H1 (cell line): ENCODE data around the gene LMO4. TPM values are rescaled to one million over a fixed set of nuclear protein-coding genes. Genes with fewer than 3 reads are reported as not detected.

ENCODE experiments used
- CTCF ChIA-PET: fragments of 300-600 bp; sonication (Branson Sonifier 250); formaldehyde crosslinking; loops from one replicate; lab custom pipeline; 2021; ENCODE audit not compliant: partially characterized antibody; lab: Charles Lee
- POLR2A ChIA-PET: fragments of 300-600 bp; sonication (Branson Sonifier 250); formaldehyde crosslinking; loops from one replicate; lab custom pipeline; 2021; ENCODE audit warnings: inconsistent platforms; ENCODE audit not compliant: partially characterized antibody; lab: Charles Lee
- DNase-seq, 2 experiments: peaks; one replicate each; pipeline versions ENCODE4 v3.0.0 to v3.0.0-alpha.2; 2010 to 2022; ENCODE audit warnings: low spot score in 2 of 2, low read depth in 1 of 2, mixed read lengths in 1 of 2
- FAIRE-seq: peaks from 2 replicates; lab custom pipeline; 2011; peaks lifted over from hg19 to GRCh38; lab: Jason Lieb, UNC
- H2AFZ ChIP-seq: 2 replicates; pipeline ENCODE4 v1.8.1; 2012; ENCODE audit warnings: low read length, inconsistent platforms
- H2AK5ac ChIP-seq: 2 replicates; pipeline ENCODE4 v1.6.1; 2013; ENCODE audit warnings: low read depth, low read length
- H2BK120ac ChIP-seq: replicated peaks from 2 replicates; pipeline ENCODE3; 2013; ENCODE audit warnings: low read depth, low read length, inconsistent platforms
- H2BK12ac ChIP-seq: 2 replicates; pipeline ENCODE4 v1.6.1; 2013; ENCODE audit warnings: low read depth, low read length
- H2BK15ac ChIP-seq: 2 replicates; pipeline ENCODE4 v1.6.1; 2013; ENCODE audit warnings: low read length
- H2BK20ac ChIP-seq: 2 replicates; pipeline ENCODE4 v1.6.1; 2013; ENCODE audit warnings: low read length
- H2BK5ac ChIP-seq: 2 replicates; pipeline ENCODE4 v1.6.1; 2013; ENCODE audit warnings: low read depth, low read length
- H3K14ac ChIP-seq: 2 replicates; pipeline ENCODE4 v1.6.1; 2013; ENCODE audit warnings: inconsistent platforms; ENCODE audit not compliant: insufficient read length
- H3K18ac ChIP-seq: 2 replicates; pipeline ENCODE4 v1.6.1; 2013; ENCODE audit warnings: low read length; ENCODE audit errors: extremely low read depth
- H3K23ac ChIP-seq: 2 replicates; pipeline ENCODE4 v1.6.1; 2013; ENCODE audit warnings: inconsistent platforms; ENCODE audit not compliant: insufficient read length
- H3K23me2 ChIP-seq: 2 replicates; pipeline ENCODE4 v1.6.1; 2013; ENCODE audit warnings: low read depth, low read length
- H3K27ac ChIP-seq: 2 replicates; pipeline ENCODE4 v1.6.1; 2011; ENCODE audit warnings: low read depth, low read length, inconsistent platforms
- H3K27me3 ChIP-seq, 4 experiments: replicated peaks in 1 of 4; 1 replicate in 1 of 4; 2 replicates in 3 of 4; pipeline versions ENCODE4 v1.6.1 to v1.8.1; 2011 to 2013; ENCODE audit warnings: low read length in 3 of 4, mild to moderate bottlenecking in 3 of 4, inconsistent platforms in 2 of 4, mixed read lengths in 2 of 4, moderate library complexity in 1 of 4; ENCODE audit not compliant: control insufficient read depth in 3 of 4, insufficient read depth in 3 of 4; ENCODE audit errors: extremely low read depth in 1 of 4
- H3K36me3 ChIP-seq, 4 experiments: 2 replicates each; pipeline versions ENCODE4 v1.6.1 to v1.8.1; 2011 to 2013; ENCODE audit warnings: mild to moderate bottlenecking in 4 of 4, low read length in 3 of 4, moderate library complexity in 2 of 4, control low read depth in 1 of 4, inconsistent platforms in 1 of 4; ENCODE audit not compliant: insufficient read depth in 4 of 4, control insufficient read depth in 2 of 4
- H3K4ac ChIP-seq: replicated peaks from 2 replicates; pipeline ENCODE3; 2013; ENCODE audit warnings: low read length, low read depth, mixed read lengths, inconsistent platforms; ENCODE audit not compliant: insufficient read length
- H3K4me1 ChIP-seq, 4 experiments: replicated peaks in 1 of 4; 1 replicate in 1 of 4; 2 replicates in 3 of 4; pipeline versions ENCODE4 v1.6.1 to v1.8.1; 2011 to 2013; ENCODE audit warnings: low read length in 3 of 4, inconsistent platforms in 2 of 4, mixed read lengths in 1 of 4; ENCODE audit not compliant: insufficient read depth in 4 of 4, control insufficient read depth in 3 of 4
- H3K4me2 ChIP-seq, 2 experiments: 2 replicates each; pipeline versions ENCODE4 v1.6.1 to v1.8.1; 2011 to 2013; ENCODE audit warnings: low read depth in 2 of 2, low read length in 2 of 2, control low read depth in 1 of 2, inconsistent platforms in 1 of 2, mild to moderate bottlenecking in 1 of 2; ENCODE audit not compliant: insufficient read depth in 1 of 2
- H3K4me3 ChIP-seq, 4 experiments: fragments of 200-600, 300-600 bp in 1 of 4; sonication (generic), shearing (Covaris generic), sonication (Bioruptor Twin) in 1 of 4; 2 replicates each; pipeline versions ENCODE4 v1.5.1 to v1.8.1; 2011 to 2016; ENCODE audit warnings: low read length in 4 of 4, low read depth in 3 of 4, control low read depth in 2 of 4, inconsistent platforms in 2 of 4, mild to moderate bottlenecking in 2 of 4, mixed read lengths in 1 of 4, moderate library complexity in 1 of 4; ENCODE audit not compliant: insufficient read depth in 2 of 4; ENCODE audit errors: extremely low read depth in 1 of 4
- H3K56ac ChIP-seq: replicated peaks from 2 replicates; pipeline ENCODE3; 2013; ENCODE audit warnings: low read depth, mild to moderate bottlenecking, mixed read lengths, low read length, inconsistent platforms; ENCODE audit not compliant: insufficient read length
- H3K79me1 ChIP-seq: 2 replicates; pipeline ENCODE4 v1.6.1; 2013; ENCODE audit warnings: low read depth, low read length, control low read depth
- H3K79me2 ChIP-seq, 2 experiments: 2 replicates each; pipeline versions ENCODE4 v1.6.1 to v1.8.1; 2012 to 2013; ENCODE audit warnings: low read length in 2 of 2, mild to moderate bottlenecking in 2 of 2, inconsistent platforms in 1 of 2; ENCODE audit not compliant: insufficient read depth in 2 of 2, control insufficient read depth in 1 of 2
- H3K9ac ChIP-seq, 4 experiments: replicated peaks in 1 of 4; 1 replicate in 1 of 4; 2 replicates in 3 of 4; pipeline versions ENCODE4 v1.6.1 to v1.8.1; 2011 to 2013; ENCODE audit warnings: low read depth in 3 of 4, low read length in 3 of 4, control low read depth in 2 of 4, mild to moderate bottlenecking in 2 of 4, moderate library complexity in 2 of 4, inconsistent platforms in 1 of 4; ENCODE audit errors: extremely low read depth in 1 of 4
- H3K9me3 ChIP-seq, 2 experiments: 2 replicates each; pipeline versions ENCODE4 v1.6.1 to v1.8.1; 2012 to 2013; ENCODE audit warnings: mild to moderate bottlenecking in 2 of 2, moderate library complexity in 2 of 2, control low read depth in 1 of 2, inconsistent platforms in 1 of 2, low read depth in 1 of 2, low read length in 1 of 2, mixed read lengths in 1 of 2; ENCODE audit not compliant: insufficient read depth in 2 of 2
- H4K20me1 ChIP-seq, 2 experiments: replicated peaks in 1 of 2; 2 replicates each; pipeline versions ENCODE3 to v1.8.1; 2011 to 2013; ENCODE audit warnings: inconsistent platforms in 2 of 2, low read length in 2 of 2, mild to moderate bottlenecking in 1 of 2; ENCODE audit not compliant: insufficient read depth in 2 of 2, control insufficient read depth in 1 of 2
- H4K5ac ChIP-seq: 2 replicates; pipeline ENCODE4 v1.6.1; 2013; ENCODE audit warnings: low read length, low read depth, mixed read lengths, inconsistent platforms; ENCODE audit not compliant: insufficient read length
- H4K8ac ChIP-seq: 2 replicates; pipeline ENCODE4 v1.8.0; 2013; ENCODE audit warnings: mild to moderate bottlenecking, moderate library complexity, low read length, inconsistent platforms; ENCODE audit not compliant: insufficient read depth; ENCODE audit errors: extremely low read depth
- H4K91ac ChIP-seq: replicated peaks from 2 replicates; pipeline ENCODE3; 2013; ENCODE audit warnings: low read length, mixed read lengths, inconsistent platforms; ENCODE audit not compliant: insufficient read length
- CHD2 ChIP-seq: IDR thresholded peaks from 2 replicates; pipeline ENCODE4 v1.6.1; 2012; ENCODE audit warnings: low read length, improper control_type of control experiment
- CTBP2 ChIP-seq: IDR thresholded peaks from 2 replicates; pipeline ENCODE4 v1.7.0; 2011; ENCODE audit warnings: borderline replicate concordance, mild to moderate bottlenecking, moderate library complexity, mixed read lengths, low read length; ENCODE audit not compliant: insufficient read depth, insufficient read length
- KDM5A ChIP-seq: fragments of 200-600 bp; IDR thresholded peaks from 2 replicates; pipeline ENCODE4 v1.7.1; 2012; ENCODE audit warnings: mild to moderate bottlenecking, low read length, inconsistent platforms, mixed read lengths
- MAFK ChIP-seq: IDR thresholded peaks from 2 replicates; pipeline ENCODE4 v1.6.1; 2012; ENCODE audit warnings: low read depth, mild to moderate bottlenecking, improper control_type of control experiment, low read length
- NANOG ChIP-seq: IDR thresholded peaks from 2 replicates; pipeline ENCODE4 v1.6.1; 2011; ENCODE audit warnings: low read length, low read depth, mild to moderate bottlenecking, inconsistent platforms; ENCODE audit not compliant: insufficient read depth, poor library complexity, severe bottlenecking
- PHF8 ChIP-seq: fragments of 200-600 bp; sonication (generic); conservative IDR thresholded peaks from 2 replicates; pipeline ENCODE4 v1.7.1; 2012; ENCODE audit warnings: low read depth, mild to moderate bottlenecking, inconsistent platforms, low read length, moderate library complexity
- RBBP5 ChIP-seq: IDR thresholded peaks from 2 replicates; pipeline ENCODE4 v1.7.1; 2012; ENCODE audit warnings: low read depth, mild to moderate bottlenecking, inconsistent platforms, low read length, moderate library complexity, borderline replicate concordance
- SIN3A ChIP-seq, 2 experiments: IDR thresholded peaks in 1 of 2; conservative IDR thresholded peaks in 1 of 2; 2 replicates each; pipeline ENCODE4 v1.6.1; 2011 to 2012; ENCODE audit warnings: low read length in 2 of 2, improper control_type of control experiment in 1 of 2, low read depth in 1 of 2, mild to moderate bottlenecking in 1 of 2
- SIX5 ChIP-seq: IDR thresholded peaks from 2 replicates; pipeline ENCODE4 v1.6.1; 2011; ENCODE audit warnings: mild to moderate bottlenecking, low read depth, low read length
- SP2 ChIP-seq: IDR thresholded peaks from 2 replicates; pipeline ENCODE4 v1.6.1; 2012; ENCODE audit warnings: mild to moderate bottlenecking, low read length, inconsistent platforms
- TAF1 ChIP-seq: IDR thresholded peaks from 2 replicates; pipeline ENCODE4 v1.6.1; 2011; ENCODE audit warnings: mild to moderate bottlenecking, low read depth, low read length
- WGBS, 2 experiments: shearing (Covaris generic) in 1 of 2; methylation state at CpG; one replicate each; pipeline versions ENCODE4 v1.1.6 to v1.1.7; 2013 to 2015; ENCODE audit warnings: low lambda C conversion rate in 2 of 2, mixed read lengths in 2 of 2, inconsistent platforms in 1 of 2, low coverage in 1 of 2, missing lambda C conversion rate in 1 of 2; ENCODE audit not compliant: insufficient replicate concordance in 2 of 2, insufficient coverage in 1 of 2, insufficient read length in 1 of 2; ENCODE audit errors: extremely low coverage in 1 of 2, missing lambda C conversion rate in 1 of 2; 5-methylcytosine and 5-hydroxymethylcytosine counted together
- polyA plus RNA-seq, 7 experiments: library from polyadenylated mRNA; depleted of rRNA in 3 of 7; stranded (reverse) in 5 of 7; unstranded in 2 of 7; fragments of >200 nt in 5 of 7; fragments of 200-250 nt in 2 of 7; gene quantifications; 1 replicate in 5 of 7; 2 replicates in 1 of 7; 4 replicates in 1 of 7; pipeline versions ENCODE4 v1.2.1 to v1.2.3, GENCODE V29; 2011 to 2013; ENCODE audit warnings: missing spikeins in 2 of 7, mixed read lengths in 2 of 7
- total RNA-seq: library from RNA; stranded (reverse); fragmentation: NEBNext Ultra II Directional; extraction: Animal tissue kit (Norgen Biotek cat#: 25700); gene quantifications from 2 replicates; pipeline ENCODE4 v1.2.1, GENCODE V29; 2021

Gene LMO4
- total and polyA plus RNA-seq, 2 of the 8 experiments (the other 6 are each of a cell fraction or from before 2014, with no cell fraction given): 71.7 to 98.7 TPM

DNA sequence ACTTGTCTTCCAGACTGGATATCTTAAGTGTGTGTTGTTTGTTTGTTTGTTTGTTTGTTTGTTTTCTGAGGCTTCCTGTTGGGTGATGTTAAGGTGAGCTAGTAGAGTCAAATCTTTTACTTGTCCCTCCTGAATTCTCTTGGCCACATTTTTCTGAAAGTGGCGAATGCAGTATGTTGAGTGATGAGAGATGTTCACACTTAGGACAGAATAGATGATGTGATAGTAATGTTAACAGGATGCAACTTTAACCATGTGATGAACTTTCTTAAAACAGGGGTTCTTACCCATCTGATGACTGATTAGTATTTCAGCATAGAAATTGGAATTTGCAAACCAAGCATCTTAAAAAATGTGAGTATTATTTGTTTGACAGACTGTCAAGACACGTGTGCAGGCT is 40.2 kb downstream of the LMO4 start:
- peak overlapping the region; percentile 78 for H2BK120ac ChIP-seq
- ChIA-PET POLR2A (interaction anchor here (0.6 kb wide), 1 partner anchor 8 kb away, joined by 3 read pairs; no protein-coding TSS in a partner anchor), CTCF (interaction anchor here (1.0 kb wide), 1 partner anchor 10 kb away, joined by 3 read pairs; no protein-coding TSS in a partner anchor)
- no peak overlapping the region for H4K8ac ChIP-seq
- TF ChIP-seq CTBP2: no peak
- TF ChIP-seq SIX5: no peak
- TF ChIP-seq PHF8: no peak
- no peak for TF ChIP-seq TAF1
- TF ChIP-seq KDM5A: no peak
- TF ChIP-seq SP2: no peak
- TF ChIP-seq NANOG: no peak
- TF ChIP-seq MAFK: no peak
- no peak for TF ChIP-seq RBBP5
- no peak for TF ChIP-seq CHD2
- no peak for TF ChIP-seq SIN3A (conservative IDR thresholded peaks at IDR 0.05 in 1 of 2, IDR thresholded peaks at IDR 0.05 in 1 of 2; ENCODE audit: low read depth in 1 of 2, low read length in 2 of 2)
- H2BK20ac ChIP-seq: no peak overlapping the region
- H3K23ac ChIP-seq: no peak overlapping the region
- no peak overlapping the region for H3K4me2 ChIP-seq
- H3K4me3 ChIP-seq: no peak overlapping the region
- H3K4ac ChIP-seq: no peak overlapping the region
- FAIRE-seq (no peak), DNase-seq (no peak)
- no peak overlapping the region for H3K27ac ChIP-seq
- no peak overlapping the region for H3K14ac ChIP-seq
- no peak overlapping the region for H4K91ac ChIP-seq
- H3K9ac ChIP-seq: no peak overlapping the region
- H3K27me3 ChIP-seq: no peaks in the 10 kb centered on the region
- H2BK5ac ChIP-seq: no peak overlapping the region
- no peak overlapping the region for H2AK5ac ChIP-seq
- H2BK15ac ChIP-seq: no peak overlapping the region
- no peaks in the 10 kb centered on the region for H3K36me3 ChIP-seq
- no peaks in the 10 kb centered on the region for H3K23me2 ChIP-seq
- WGBS, 2 experiments: 91% methylated on average over 2 of the region's 2 CpGs; no CpG with 5 or more reads in 1 of the 2 experiments
- no peak overlapping the region for H3K56ac ChIP-seq
- no peaks in the 10 kb centered on the region for H3K79me2 ChIP-seq
- H4K20me1 ChIP-seq: no peaks in the 10 kb centered on the region
- no peaks in the 10 kb centered on the region for H3K79me1 ChIP-seq
- no peak overlapping the region for H2BK12ac ChIP-seq
- H2AFZ ChIP-seq: no peak overlapping the region
- H3K4me1 ChIP-seq: peaks cover 0 to 6% (median 1%) of the 10 kb centered on the region in 4 experiments; a peak in 2 of 7 replicates
- H4K5ac ChIP-seq: no peak overlapping the region
- no peaks in the 10 kb centered on the region; a peak in 1 of 4 replicates for H3K9me3 ChIP-seq
- no peak overlapping the region for H3K18ac ChIP-seq
